ENCODE results near the gene HAO1. TPM values are rescaled to one million over a fixed set of nuclear protein-coding genes. Genes with fewer than 3 reads are reported as not detected.

Gene HAO1
- total and polyA plus RNA-seq, 2 of the 4 experiments (the other 2 are of a cell fraction) = not detected

DNA sequence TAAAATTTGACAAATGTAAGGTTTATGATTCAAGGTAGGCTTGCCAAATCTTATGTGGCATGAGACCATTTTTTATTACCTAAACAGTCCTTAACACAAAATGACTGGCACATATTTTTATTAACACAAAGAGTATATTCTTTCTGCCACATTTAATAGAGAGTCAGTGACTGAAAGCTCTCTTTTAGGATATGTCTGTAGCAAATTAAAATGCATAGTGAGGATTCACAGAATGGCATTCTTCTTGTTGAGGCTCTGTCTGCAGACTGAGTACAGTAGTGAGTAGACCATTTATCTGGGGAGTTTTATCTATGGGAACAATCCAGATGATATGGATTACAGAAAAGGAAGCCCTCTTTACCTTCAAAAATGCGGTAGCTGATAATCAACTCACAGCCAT lies 56.5 kb downstream of the HAO1 start:
- H2AK5ac ChIP-seq (ENCODE audit: low read depth, low read length) = no peak overlapping the region
- no peak overlapping the region for H3K56ac ChIP-seq (ENCODE audit: extremely low read depth, insufficient read depth, low read length)
- H3K4me3 ChIP-seq (ENCODE audit: insufficient read depth, low read depth, low read length) = no peak overlapping the region
- H2AK9ac ChIP-seq (replicated peaks; ENCODE audit: low read depth, low read length, poor library complexity) = no peak overlapping the region
- no peak overlapping the region for H2BK120ac ChIP-seq (ENCODE audit: low read depth, low read length)
- POLR2A ChIA-PET (ENCODE audit: unreplicated experiment) = no interaction called here
- no peak overlapping the region for H3K23ac ChIP-seq (ENCODE audit: low read depth, low read length)
- intact Hi-C loops (cut with micrococcal nuclease) = no loop called here
- no peak overlapping the region for H3K14ac ChIP-seq (replicated peaks; ENCODE audit: low read depth, low read length)
- in situ Hi-C loops (cut with MboI; ENCODE audit: low sequenced_read_pairs) = no loop called here
- WGBS, 2 experiments (ENCODE audit: extremely low coverage in 2 of 2, insufficient read length in 1 of 2) = no CpG with 5 or more reads among the region's 1 CpG
- H2AFZ ChIP-seq (replicated peaks; ENCODE audit: low read length, poor library complexity) = no peak overlapping the region
- H4K5ac ChIP-seq (ENCODE audit: low read depth, low read length) = no peak overlapping the region
- H3K9me1 ChIP-seq (ENCODE audit: insufficient read depth, low read length) = no peaks in the 10 kb centered on the region
- no peak overlapping the region for H4K8ac ChIP-seq (ENCODE audit: low read depth in 2 of 2, low read length in 2 of 2)
- dilution Hi-C loops (cut with HindIII; ENCODE audit: low sequenced_read_pairs, unreplicated experiment) = no loop called here
- no peak overlapping the region for H2BK5ac ChIP-seq (ENCODE audit: low read depth, low read length, poor library complexity, severe bottlenecking)
- no peaks in the 10 kb centered on the region for H3K36me3 ChIP-seq (ENCODE audit: control insufficient read depth, insufficient read depth, low read length)
- H4K20me1 ChIP-seq (ENCODE audit: insufficient read depth, low read length) = no peaks in the 10 kb centered on the region
- no peak overlapping the region for H2BK15ac ChIP-seq (ENCODE audit: low read depth, low read length)
- no peaks in the 10 kb centered on the region for H3K27me3 ChIP-seq (ENCODE audit: control insufficient read depth, insufficient read depth, low read length)
- no peak overlapping the region for H3K18ac ChIP-seq (ENCODE audit: low read depth, low read length)
- H2BK20ac ChIP-seq (ENCODE audit: low read depth, low read length) = no peak overlapping the region
- no peaks in the 10 kb centered on the region for H3K79me1 ChIP-seq (ENCODE audit: low read depth in 1 of 2, low read length in 2 of 2)
- no peak overlapping the region for H4K91ac ChIP-seq (ENCODE audit: insufficient read depth, low read depth, low read length)
- ATAC-seq (ENCODE audit: low read depth) (no peak), DNase-seq (no peak)
- TF ChIP-seq RAD21 (IDR thresholded peaks at IDR 0.05; ENCODE audit: low read length) (no peak), MAFK (IDR thresholded peaks at IDR 0.05; ENCODE audit: low read depth, low read length) (no peak), RFX5 (IDR thresholded peaks at IDR 0.05; ENCODE audit: low read depth, low read length) (no peak), BHLHE40 (IDR thresholded peaks at IDR 0.05; ENCODE audit: low read depth, low read length) (no peak), FOS (IDR thresholded peaks at IDR 0.05; ENCODE audit: low read depth, low read length) (no peak), NFE2L2 (IDR thresholded peaks at IDR 0.05; ENCODE audit: low read depth, low read length) (no peak), SMC3 (IDR thresholded peaks at IDR 0.05; ENCODE audit: low read depth, low read length) (no peak), MXI1 (IDR thresholded peaks at IDR 0.05; ENCODE audit: borderline replicate concordance, low read depth, low read length) (no peak), CHD1 (IDR thresholded peaks at IDR 0.05; ENCODE audit: low read depth, low read length) (no peak), CEBPB (IDR thresholded peaks at IDR 0.05; ENCODE audit: low read depth, low read length) (no peak), POLR2A (IDR thresholded peaks at IDR 0.05; ENCODE audit: low read depth, low read length) (no peak), RCOR1 (IDR thresholded peaks at IDR 0.05; ENCODE audit: insufficient replicate concordance, low read length) (no peak), MAZ (IDR thresholded peaks at IDR 0.05; ENCODE audit: borderline replicate concordance, low read depth, low read length) (no peak)
- TF ChIP-seq, protein P1, sequence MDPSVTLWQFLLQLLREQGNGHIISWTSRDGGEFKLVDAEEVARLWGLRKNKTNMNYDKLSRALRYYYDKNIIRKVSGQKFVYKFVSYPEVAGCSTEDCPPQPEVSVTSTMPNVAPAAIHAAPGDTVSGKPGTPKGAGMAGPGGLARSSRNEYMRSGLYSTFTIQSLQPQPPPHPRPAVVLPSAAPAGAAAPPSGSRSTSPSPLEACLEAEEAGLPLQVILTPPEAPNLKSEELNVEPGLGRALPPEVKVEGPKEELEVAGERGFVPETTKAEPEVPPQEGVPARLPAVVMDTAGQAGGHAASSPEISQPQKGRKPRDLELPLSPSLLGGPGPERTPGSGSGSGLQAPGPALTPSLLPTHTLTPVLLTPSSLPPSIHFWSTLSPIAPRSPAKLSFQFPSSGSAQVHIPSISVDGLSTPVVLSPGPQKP (IDR thresholded peaks at IDR 0.05; ENCODE audit: borderline replicate concordance, low read depth, low read length) = no peak
- TF ChIP-seq, protein P2, sequence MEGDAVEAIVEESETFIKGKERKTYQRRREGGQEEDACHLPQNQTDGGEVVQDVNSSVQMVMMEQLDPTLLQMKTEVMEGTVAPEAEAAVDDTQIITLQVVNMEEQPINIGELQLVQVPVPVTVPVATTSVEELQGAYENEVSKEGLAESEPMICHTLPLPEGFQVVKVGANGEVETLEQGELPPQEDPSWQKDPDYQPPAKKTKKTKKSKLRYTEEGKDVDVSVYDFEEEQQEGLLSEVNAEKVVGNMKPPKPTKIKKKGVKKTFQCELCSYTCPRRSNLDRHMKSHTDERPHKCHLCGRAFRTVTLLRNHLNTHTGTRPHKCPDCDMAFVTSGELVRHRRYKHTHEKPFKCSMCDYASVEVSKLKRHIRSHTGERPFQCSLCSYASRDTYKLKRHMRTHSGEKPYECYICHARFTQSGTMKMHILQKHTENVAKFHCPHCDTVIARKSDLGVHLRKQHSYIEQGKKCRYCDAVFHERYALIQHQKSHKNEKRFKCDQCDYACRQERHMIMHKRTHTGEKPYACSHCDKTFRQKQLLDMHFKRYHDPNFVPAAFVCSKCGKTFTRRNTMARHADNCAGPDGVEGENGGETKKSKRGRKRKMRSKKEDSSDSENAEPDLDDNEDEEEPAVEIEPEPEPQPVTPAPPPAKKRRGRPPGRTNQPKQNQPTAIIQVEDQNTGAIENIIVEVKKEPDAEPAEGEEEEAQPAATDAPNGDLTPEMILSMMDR (conservative IDR thresholded peaks at IDR 0.05; ENCODE audit: low read depth, low read length) = no peak
- TF ChIP-seq, protein P3, sequence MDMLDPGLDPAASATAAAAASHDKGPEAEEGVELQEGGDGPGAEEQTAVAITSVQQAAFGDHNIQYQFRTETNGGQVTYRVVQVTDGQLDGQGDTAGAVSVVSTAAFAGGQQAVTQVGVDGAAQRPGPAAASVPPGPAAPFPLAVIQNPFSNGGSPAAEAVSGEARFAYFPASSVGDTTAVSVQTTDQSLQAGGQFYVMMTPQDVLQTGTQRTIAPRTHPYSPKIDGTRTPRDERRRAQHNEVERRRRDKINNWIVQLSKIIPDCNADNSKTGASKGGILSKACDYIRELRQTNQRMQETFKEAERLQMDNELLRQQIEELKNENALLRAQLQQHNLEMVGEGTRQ (IDR thresholded peaks at IDR 0.05; ENCODE audit: low read depth, low read length) = no peak
- H3K9ac ChIP-seq (ENCODE audit: low read depth, low read length) = no peak overlapping the region
- CTCF ChIA-PET = no interaction called here
- H3K4ac ChIP-seq (ENCODE audit: low read depth, low read length) = no peak overlapping the region
- H3K9me3 ChIP-seq (ENCODE audit: control insufficient read depth, insufficient read depth, low read length) = no peaks in the 10 kb centered on the region
- BruUV-seq (replicated peaks) = no TSS peak
- no peak overlapping the region for H3K4me2 ChIP-seq (ENCODE audit: low read depth, low read length)
- H3K27ac ChIP-seq (ENCODE audit: insufficient read depth, low read length) = no peak overlapping the region
- no peaks in the 10 kb centered on the region for H3K4me1 ChIP-seq (ENCODE audit: control insufficient read depth, insufficient read depth, low read length)

Measured in IMR-90 (cell line).